ENCODE data around the gene NPHS1.

DNA sequence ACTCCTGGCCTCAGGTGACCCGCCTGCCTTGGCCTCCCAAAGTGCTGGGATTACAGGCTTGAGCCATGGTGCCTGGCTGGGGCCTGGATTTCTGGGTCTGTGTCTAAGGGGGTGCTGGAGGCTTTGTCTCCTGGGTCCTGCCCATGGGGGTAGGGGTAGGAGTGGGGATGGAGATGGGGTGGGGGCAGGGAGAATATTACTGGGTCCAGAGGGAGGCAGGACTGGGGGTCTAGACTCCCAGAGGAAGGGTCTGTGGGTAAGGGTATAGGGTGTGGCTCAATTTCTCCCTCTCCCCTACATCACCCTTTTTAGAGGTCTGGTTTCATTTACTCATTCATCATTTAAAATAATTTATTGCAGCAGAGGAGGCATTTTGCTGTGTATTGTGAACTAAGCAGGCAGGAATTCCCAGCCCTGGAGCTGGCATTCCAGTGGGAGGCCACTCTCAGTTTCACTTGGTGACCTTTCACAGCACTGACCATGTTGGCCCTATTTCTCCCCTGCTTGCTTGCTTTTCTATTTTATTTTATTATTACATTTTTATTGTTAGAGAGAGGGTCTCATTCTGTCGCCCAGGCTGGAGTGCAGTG is 48.8 kb upstream of the NPHS1 start:
- TF ChIP-seq, protein P1, sequence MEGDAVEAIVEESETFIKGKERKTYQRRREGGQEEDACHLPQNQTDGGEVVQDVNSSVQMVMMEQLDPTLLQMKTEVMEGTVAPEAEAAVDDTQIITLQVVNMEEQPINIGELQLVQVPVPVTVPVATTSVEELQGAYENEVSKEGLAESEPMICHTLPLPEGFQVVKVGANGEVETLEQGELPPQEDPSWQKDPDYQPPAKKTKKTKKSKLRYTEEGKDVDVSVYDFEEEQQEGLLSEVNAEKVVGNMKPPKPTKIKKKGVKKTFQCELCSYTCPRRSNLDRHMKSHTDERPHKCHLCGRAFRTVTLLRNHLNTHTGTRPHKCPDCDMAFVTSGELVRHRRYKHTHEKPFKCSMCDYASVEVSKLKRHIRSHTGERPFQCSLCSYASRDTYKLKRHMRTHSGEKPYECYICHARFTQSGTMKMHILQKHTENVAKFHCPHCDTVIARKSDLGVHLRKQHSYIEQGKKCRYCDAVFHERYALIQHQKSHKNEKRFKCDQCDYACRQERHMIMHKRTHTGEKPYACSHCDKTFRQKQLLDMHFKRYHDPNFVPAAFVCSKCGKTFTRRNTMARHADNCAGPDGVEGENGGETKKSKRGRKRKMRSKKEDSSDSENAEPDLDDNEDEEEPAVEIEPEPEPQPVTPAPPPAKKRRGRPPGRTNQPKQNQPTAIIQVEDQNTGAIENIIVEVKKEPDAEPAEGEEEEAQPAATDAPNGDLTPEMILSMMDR (IDR thresholded peaks at IDR 0.05): no peak
- no peak for TF ChIP-seq POLR2AphosphoS5 (IDR thresholded peaks at IDR 0.05)
